DMS153 (cell line): ENCODE results near the gene PEA15.

ENCODE experiments used
- DNase-seq: peaks from one replicate; lab custom pipeline; 2025; lab: John Stamatoyannopoulos, UW

PEA15 gene

DNA sequence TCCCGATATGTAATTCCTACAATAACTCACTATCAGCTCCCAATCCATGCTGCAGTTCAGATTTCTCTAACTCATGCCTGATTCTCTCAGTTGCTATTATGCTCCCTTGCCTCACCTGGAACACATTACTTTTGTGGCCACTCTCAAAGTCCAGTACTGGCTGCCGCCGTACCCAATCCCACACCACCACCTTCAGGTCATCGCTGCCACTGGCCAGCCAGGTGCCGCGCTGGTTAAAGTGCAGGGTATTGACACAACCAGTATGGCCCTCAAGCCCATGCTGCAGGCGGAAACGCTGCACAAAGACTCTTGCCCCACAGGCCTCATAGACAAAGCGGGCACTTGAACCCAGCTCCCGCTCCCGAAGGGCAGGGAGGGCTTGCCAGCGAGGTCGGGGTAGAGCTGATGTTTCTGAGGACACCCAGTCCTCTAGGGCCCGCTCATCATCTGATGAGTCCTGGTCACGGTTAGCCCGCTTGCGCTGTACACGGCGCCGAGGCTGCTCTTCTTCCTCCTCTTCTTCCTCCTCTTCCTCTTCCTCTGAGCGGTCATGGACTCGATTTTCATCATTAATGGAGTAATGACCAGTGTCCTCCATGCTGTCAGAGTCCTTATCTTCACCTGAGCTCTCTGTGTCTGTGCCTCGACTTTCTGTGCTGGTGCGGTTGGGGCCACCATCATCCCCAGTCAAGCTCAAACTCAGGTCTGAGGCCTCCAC, 34.6 kb downstream of the PEA15 start:
- DNase-seq: no peak

DNA sequence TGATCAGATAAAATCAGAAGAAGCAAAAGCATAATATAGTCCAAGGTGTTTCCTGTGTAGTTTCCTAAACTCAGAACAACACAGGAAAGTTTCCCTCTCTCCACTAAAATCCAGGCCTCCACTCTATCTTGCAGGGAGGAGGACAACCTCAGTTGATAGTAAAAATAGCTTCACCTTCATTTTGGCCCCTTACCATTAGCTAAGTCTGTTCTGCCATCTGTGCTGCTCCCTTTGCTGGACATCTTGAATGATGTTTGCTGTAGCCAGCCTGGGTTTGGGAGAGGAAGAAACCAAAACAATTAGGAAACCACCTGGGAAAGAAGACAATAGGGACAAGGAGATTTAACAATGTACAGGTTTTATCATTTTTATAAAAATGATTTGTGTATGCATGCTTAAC, 38.6 kb downstream of the PEA15 start:
- DNase-seq: no peak

DNA sequence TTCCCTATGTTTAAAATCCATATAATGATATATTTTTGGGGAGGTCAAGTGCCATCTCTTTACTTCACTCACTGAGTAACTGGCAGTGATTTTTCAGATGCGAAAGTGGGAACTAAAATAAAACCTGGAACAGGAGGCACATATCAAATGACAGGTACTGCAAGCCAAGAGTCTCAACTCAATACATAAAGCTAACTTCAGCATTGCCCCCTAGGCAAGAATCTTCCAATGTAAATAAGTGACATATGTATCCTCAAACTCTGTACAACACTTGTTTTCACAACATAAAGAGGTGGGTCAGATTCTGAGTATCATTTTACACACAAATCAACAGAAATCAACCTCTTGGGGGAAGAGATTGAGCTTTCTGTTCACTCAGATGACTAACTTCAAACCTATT, 39.0 kb downstream of the PEA15 start:
- no peak for DNase-seq

DNA sequence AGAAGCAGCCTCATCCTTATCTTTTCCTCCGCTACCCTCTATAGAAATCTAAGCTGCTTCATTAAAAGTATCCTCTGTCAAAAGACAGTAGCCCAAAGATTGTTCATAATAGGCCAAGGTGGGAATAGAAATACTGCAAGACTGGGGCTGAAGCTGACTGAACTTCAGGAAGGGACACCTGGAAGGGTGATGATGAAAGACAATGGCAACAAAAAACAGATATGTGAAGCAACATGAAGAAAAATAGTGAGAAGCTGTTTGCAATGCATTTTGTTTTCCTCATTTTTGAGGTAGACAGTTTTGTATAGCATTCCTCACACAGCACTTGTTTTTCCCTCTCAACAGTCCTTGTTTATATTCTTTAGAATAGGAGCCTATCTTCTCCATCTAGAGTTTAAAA, 40.2 kb downstream of the PEA15 start:
- no peak for DNase-seq

GRCh38 chr1:160247053-160247452, 41.9 kb downstream of the PEA15 start:
- no peak for DNase-seq

DNA sequence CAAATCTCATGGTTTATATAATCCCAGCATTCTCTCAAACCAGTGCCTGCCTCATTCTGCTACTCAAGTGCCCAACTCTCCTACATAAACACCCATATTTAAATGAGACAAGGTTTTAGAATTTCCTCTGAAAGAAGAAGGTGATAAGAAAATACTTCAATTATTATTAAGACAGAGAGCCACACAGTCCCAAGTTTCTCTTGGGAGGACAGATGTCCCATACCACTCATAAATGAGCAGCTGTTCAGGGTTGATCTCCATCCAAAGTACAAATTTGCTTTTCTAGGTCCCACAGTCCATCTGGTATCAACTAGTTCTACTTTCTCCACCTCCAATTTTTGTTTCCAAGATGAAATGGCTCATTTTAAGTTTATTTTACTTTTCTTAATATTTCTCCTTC, 45.8 kb downstream of the PEA15 start:
- DNase-seq: no peak

DNA sequence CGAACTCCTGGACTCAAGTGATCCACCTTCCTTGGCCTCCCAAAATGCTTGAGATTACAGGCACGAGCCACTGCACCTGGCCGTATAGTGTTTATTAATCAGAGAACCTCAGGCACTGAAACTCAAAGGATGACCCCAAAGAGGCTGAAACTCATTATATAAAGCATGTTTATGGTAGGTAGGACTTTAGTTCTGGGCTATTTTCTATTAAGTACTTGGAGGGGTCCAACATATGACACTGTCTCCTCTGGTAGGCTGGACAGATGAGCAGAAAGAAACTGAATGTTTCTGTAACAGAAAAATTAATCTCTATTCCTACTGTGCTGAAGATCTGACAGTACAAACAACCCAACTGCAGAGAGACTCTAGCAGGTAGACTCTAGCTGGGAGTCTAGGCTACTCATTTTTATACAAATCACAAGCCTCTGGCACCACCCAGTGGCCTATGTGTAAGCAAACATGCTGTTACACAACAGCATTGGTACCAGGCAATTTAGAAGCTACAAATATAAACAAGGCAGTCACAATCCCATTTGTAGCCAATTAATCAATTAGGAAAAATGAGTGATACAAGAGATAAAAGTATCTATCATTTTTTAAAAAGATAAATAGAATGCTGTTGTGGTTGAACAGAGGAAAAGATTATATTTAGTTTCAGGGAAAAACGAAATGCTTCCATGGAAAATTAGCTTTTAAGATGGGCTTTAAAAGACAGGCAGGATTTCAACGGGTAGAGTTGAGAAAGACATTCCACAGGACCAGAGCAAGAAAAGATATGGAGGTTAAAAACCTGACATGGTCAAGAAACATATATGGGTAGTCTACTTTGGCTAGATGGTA, 46.7 kb downstream of the PEA15 start:
- peak; percentile 71 for DNase-seq

DNA sequence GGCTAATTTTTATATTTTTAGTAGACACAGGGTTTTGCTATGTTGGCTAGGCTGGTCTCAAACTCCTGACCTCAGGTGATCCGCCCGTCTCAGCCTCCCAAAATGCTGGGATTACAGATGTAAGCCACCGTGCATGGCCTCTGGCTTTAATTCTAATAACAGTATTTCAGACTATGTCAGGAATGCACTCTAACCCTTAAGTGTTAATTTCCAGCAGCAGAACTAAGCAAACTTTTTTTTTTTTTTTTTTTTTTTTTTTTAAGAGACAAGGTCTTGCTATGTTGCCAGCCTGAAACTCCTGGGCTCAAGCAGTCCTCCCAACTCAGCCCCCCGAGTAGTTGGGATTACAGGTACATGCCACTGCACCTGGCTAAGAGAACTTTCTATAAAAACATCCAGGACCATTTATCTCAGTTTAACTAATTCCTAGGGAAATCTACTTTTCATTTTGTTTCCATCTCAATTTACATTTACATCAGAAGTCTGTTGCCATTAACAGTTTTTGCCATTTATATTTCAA, 50.7 kb downstream of the PEA15 start:
- no peak for DNase-seq

DNA sequence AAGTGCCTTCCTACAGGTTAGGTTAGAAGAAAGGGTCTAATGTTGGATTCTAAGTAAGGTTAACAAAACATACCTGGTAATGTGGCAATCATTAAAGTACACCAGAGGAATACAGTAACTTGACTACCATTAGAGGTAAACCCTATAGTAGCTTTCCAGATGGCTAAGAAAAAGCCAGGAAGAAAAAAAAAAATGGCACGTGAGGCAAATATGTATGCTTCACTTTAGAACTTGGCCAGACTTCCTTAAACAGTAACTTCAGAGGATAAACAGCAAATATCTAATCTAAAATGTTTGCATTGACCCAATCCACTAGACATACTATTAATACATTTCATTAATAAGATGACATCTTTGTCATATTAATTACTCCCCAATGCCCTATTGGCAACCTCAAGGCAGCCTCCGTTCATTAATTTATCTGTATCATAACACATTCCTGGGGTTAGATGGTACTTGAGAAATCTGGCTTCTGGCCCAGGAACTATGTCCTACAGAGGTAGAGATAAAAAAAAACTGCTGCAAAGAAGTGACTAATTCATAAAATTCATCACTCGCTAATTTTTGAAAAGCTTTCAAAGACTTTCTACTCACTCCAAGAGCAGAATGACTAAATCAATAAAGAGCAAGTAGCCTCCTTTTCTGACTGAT, 51.3 kb downstream of the PEA15 start:
- DNase-seq: no peak

- DNase-seq: no peak
These were observed 52.3 kb downstream of the PEA15 start for GRCh38 chr1:160257411-160258015.

- DNase-seq: no peak
These were observed 53.1 kb downstream of the PEA15 start for GRCh38 chr1:160258177-160258798.

- no peak for DNase-seq
These were observed 55.5 kb downstream of the PEA15 start for GRCh38 chr1:160260406-160261382.

GRCh38 chr1:160261556-160261892, 56.3 kb downstream of the PEA15 start:
- DNase-seq: peak; percentile 35

GRCh38 chr1:160261893-160262794, 57.0 kb downstream of the PEA15 start, which contains the start of gene DCAF8:
Gene DCAF8 (minus strand): TSS chr1:160262549. CDS start chr1:160244008, 18,541 bp downstream.
- peak; percentile 97 for DNase-seq

DNA sequence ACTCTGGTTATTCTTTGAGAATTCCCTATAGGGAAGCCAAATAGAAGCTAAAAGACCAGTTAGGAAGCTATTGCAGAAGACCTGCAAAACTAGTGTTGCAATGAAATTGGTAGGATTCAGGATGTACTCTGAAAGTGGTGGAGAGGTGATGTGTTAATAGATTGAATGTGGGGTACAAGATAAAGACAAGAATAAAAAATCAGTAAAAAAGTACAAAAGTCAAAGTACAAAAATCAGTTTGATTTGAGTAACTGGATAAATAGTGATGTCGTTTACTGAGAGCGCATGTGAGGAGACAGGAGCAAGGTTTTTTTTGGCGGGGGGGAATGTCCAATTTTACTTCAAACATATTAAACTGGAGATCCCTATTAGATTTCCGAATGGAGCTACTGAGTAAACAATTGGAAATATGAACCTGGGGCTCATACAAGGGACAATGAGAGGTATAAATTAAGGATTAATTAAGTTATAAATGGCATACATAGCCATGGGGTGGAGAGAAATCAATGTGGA, 59.7 kb downstream of the PEA15 start:
- no peak for DNase-seq
